G401.6 (cell line): ENCODE measurements around the gene ZNF277.

ENCODE experiments used
- FAIRE-seq: peaks from 2 replicates; lab custom pipeline; 2012; peaks lifted over from hg19 to GRCh38; lab: Jason Lieb, UNC

Gene ZNF277

GRCh38 chr7:112206238-112206990, at the start of gene ZNF277, which contains the start of gene DOCK4:
Gene ZNF277 (plus strand): TSS chr7:112206695. CDS start chr7:112206717, 22 bp downstream.
Gene DOCK4 (minus strand): TSS chr7:112206399. CDS start chr7:112206138, 261 bp downstream.
- peak; percentile 97 for FAIRE-seq

GRCh38 chr7:112157072-112157471, 49.4 kb upstream of the ZNF277 start:
- FAIRE-seq = no peak

- FAIRE-seq = no peak
Observed at GRCh38 chr7:112159351-112159750, 47.1 kb upstream of the ZNF277 start.

- FAIRE-seq = no peak
Observed at GRCh38 chr7:112160130-112160770, 46.2 kb upstream of the ZNF277 start.

- FAIRE-seq = no peak
Observed at GRCh38 chr7:112160771-112161150, 45.7 kb upstream of the ZNF277 start.

- no peak for FAIRE-seq
Observed at GRCh38 chr7:112161253-112162141, 45.0 kb upstream of the ZNF277 start.

- no peak for FAIRE-seq
Observed at GRCh38 chr7:112162142-112162766, 44.2 kb upstream of the ZNF277 start.

GRCh38 chr7:112162784-112163506, 43.5 kb upstream of the ZNF277 start:
- no peak for FAIRE-seq

- no peak for FAIRE-seq
Observed at GRCh38 chr7:112167147-112167546, 39.3 kb upstream of the ZNF277 start.

- FAIRE-seq = no peak
Observed at GRCh38 chr7:112168915-112169314, 37.6 kb upstream of the ZNF277 start.

- no peak for FAIRE-seq
Observed at GRCh38 chr7:112171673-112172072, 34.8 kb upstream of the ZNF277 start.

- no peak for FAIRE-seq
Observed at GRCh38 chr7:112172870-112173567, 33.5 kb upstream of the ZNF277 start.

- no peak for FAIRE-seq
Observed at GRCh38 chr7:112173568-112173905, 33.0 kb upstream of the ZNF277 start.

GRCh38 chr7:112174192-112174591, 32.3 kb upstream of the ZNF277 start:
- FAIRE-seq = no peak

GRCh38 chr7:112176241-112176640, 30.3 kb upstream of the ZNF277 start:
- FAIRE-seq = no peak

- FAIRE-seq = no peak
Observed at GRCh38 chr7:112176693-112177415, 29.6 kb upstream of the ZNF277 start.

GRCh38 chr7:112180223-112180622, 26.3 kb upstream of the ZNF277 start:
- no peak for FAIRE-seq

GRCh38 chr7:112182749-112183148, 23.7 kb upstream of the ZNF277 start:
- FAIRE-seq = no peak

- FAIRE-seq = no peak
Observed at GRCh38 chr7:112183266-112183665, 23.2 kb upstream of the ZNF277 start.

GRCh38 chr7:112184455-112184854, 22.0 kb upstream of the ZNF277 start:
- FAIRE-seq = no peak
